ENCODE data around the gene ZNF785.

- no peak for TF ChIP-seq CTCF (conservative IDR thresholded peaks at IDR 0.05; ENCODE audit: low read depth, low read length)
- no peak for TF ChIP-seq EZH2 (IDR thresholded peaks at IDR 0.05; ENCODE audit: borderline replicate concordance, low read depth, low read length, poor library complexity, severe bottlenecking)
These were observed 51.6 kb downstream of the ZNF785 start for GRCh38 chr16:30533748-30534367.
